Stimulated activated CD4-positive, alpha-beta T cell treated with anti-CD3 and anti-CD28 coated beads, Interleukin-2, amount 100 ng/mL, for 4 hours (primary cell): ENCODE results near the gene TMEM267.
"Not testable (repeated sequence)": the region's sequence is repeated elsewhere in the genome, so short reads cannot be mapped to it uniquely, and the experiment has no call there.

Experiments used
- DNase-seq: peaks from one replicate; pipeline ENCODE4 v3.0.0-alpha.2; 2020; ENCODE audit warnings: low read depth

Gene TMEM267

DNA sequence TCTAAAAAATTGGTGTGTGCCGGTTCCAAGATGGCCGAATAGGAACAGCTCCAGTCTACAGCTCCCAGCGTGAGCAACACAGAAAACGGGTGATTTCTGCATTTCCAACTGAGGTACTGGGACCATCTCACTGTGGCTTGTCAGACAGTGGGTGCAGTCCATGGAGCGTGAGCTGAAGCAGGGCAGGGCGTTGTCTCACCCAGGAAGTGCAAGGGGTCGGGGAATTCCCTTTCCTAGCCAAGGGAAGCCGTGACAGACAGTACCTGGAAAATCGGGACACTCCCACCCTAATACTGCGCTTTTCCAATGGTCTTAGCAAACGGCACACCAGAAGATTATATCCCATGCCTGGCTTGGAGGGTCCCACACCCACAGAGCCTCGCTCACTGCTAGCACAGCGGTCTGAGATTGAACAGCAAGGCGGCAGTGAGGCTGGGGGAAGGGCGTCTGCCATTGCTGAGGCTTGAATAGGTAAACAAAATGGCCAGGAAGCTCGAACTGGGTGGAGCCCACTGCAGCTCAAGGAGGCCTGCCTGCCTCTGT, 81.1 kb downstream of the TMEM267 start:
- DNase-seq, result not testable (repeated sequence)

DNA sequence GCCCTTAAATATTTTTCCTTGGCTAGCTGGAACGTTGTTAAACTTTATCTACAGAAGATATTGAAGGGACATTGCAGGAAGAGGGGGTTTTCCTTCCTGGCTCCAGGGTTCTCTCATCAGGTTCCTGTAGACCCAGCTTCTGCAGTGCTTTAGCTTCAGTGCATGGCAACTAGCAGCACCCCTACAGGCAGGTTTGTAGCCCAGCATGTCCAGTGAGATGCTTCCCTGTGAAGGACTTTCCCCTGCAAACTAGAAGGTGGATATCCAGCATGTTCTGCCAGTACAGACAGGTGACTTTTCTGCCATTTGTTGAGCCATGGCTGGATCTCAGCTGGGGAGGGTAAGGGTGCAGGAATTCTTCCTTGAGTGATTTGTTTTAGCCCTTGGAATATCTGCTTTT, 81.8 kb downstream of the TMEM267 start:
- no peak for DNase-seq

DNA sequence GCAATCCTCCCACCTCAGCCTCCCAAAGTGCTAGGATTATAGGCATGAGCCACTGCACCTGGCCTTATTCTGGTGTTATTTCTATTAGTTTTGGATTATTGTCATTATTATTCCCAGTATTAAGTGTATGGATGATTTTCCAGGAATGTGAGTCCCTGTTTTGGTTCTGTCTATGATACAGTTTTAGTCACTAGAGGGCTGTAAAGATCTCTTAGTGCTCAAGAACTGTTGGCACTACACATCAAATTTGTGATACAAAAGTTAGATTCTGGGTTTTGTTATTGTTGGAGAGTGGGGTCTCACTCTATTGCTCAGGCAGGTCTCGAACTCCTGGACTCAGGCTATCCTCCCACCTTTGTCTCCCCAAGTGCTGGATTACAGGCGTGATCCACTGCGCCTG, 83.6 kb downstream of the TMEM267 start:
- DNase-seq, result no peak

DNA sequence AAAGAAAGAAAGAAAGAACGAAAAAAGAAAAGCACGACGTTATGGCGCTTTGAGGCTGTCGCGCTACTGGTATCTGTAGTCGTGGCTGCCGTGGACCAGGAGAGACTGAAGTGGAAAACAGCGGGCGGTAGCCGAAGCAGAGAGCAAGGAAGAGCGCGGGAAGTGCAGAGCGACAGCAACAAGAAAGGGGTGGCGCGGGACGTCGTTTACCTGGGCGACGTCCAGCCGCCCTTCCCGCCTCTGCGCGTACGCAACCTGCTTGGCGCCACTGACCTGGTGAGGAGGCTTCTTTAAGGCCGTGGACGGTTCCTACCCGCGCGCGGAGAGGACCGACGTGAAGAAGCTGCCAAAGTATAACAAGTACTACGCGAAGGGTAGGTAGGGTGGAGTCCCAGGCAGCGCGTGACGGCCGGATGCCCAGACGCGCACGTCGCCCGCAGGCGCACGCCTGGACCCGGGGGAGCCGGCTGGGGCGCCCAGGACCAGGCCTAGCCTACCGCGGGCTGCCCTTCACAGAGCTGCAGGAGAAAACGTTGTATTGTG, 86.8 kb downstream of the TMEM267 start:
- peak; percentile 21 for DNase-seq
